Ovary (tissue), 3 donors: ENCODE results near the gene NEUROD6.

ENCODE experiments used
- POLR2A ChIP-seq: fragments of 450-650 bp; IDR thresholded peaks from one replicate; pipeline ENCODE4 v1.6.1; 2017; ENCODE audit warnings: antibody characterized with exemption, mild to moderate bottlenecking, moderate library complexity
- TF ChIP-seq, protein P1 (sequence below), 3 donors: fragments of 450-650 bp in 2 of 3; fragments of 200-600 bp in 1 of 3; IDR thresholded peaks; one replicate each; pipeline versions ENCODE4 v1.5.1 to v1.8.0; 2016 to 2022; ENCODE audit warnings: antibody characterized with exemption in 3 of 3, mild to moderate bottlenecking in 1 of 3
- donor health status: DM: no; HTN: no; CAD: no.

DNA sequence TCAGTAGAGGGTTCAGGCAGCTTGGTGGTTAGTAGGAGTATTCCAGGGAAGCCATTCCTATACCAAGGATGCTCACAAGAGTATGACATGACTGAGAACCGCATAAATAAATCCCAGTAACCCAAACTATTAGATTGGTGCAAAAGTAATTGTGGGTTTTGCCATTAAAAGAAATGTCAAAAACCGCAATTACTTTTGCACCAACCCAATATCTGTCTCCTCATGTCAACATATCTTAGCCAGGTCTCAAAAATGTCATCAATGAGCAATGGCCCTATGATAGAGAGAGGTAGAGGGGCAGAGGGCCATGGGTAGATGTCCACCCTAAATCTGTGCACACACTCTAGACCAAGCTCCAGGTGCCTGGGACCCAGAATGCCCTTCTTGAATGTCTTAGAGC lies 23.6 kb downstream of the NEUROD6 start:
- TF ChIP-seq, protein P1, sequence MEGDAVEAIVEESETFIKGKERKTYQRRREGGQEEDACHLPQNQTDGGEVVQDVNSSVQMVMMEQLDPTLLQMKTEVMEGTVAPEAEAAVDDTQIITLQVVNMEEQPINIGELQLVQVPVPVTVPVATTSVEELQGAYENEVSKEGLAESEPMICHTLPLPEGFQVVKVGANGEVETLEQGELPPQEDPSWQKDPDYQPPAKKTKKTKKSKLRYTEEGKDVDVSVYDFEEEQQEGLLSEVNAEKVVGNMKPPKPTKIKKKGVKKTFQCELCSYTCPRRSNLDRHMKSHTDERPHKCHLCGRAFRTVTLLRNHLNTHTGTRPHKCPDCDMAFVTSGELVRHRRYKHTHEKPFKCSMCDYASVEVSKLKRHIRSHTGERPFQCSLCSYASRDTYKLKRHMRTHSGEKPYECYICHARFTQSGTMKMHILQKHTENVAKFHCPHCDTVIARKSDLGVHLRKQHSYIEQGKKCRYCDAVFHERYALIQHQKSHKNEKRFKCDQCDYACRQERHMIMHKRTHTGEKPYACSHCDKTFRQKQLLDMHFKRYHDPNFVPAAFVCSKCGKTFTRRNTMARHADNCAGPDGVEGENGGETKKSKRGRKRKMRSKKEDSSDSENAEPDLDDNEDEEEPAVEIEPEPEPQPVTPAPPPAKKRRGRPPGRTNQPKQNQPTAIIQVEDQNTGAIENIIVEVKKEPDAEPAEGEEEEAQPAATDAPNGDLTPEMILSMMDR (IDR thresholded peaks at IDR 0.05) = no peak
- no peak for TF ChIP-seq POLR2A
